GM12878 (cell line): ENCODE data around the gene BPTF. TPM values are rescaled to one million over a fixed set of nuclear protein-coding genes. Genes with fewer than 3 reads are reported as not detected.

ENCODE experiments used
- ATF2 ChIP-seq: IDR thresholded peaks from 2 replicates; pipeline ENCODE4 v1.6.1; 2012; ENCODE audit warnings: low read length, inconsistent platforms
- BCL3 ChIP-seq: IDR thresholded peaks from 2 replicates; pipeline ENCODE4 v1.6.1; 2011; ENCODE audit warnings: borderline replicate concordance, low read depth, mild to moderate bottlenecking, moderate library complexity, low read length; ENCODE audit not compliant: insufficient read depth, poor library complexity, severe bottlenecking
- BCLAF1 ChIP-seq: fragments of 450-650 bp; IDR thresholded peaks from 2 replicates; pipeline ENCODE4 v1.6.1; 2017; ENCODE audit warnings: antibody characterized with exemption, mild to moderate bottlenecking, moderate library complexity
- BRCA1 ChIP-seq: IDR thresholded peaks from 2 replicates; pipeline ENCODE4 v1.6.1; 2011; ENCODE audit warnings: low read depth, low read length, improper control_type of control experiment
- GATAD2B ChIP-seq: fragments of 450-650 bp; conservative IDR thresholded peaks from 2 replicates; pipeline ENCODE4 v1.6.1; 2017; ENCODE audit warnings: low read depth, mild to moderate bottlenecking, moderate library complexity
- HSF1 ChIP-seq: fragments of 150-350 bp; IDR thresholded peaks from 2 replicates; pipeline ENCODE4 v1.6.1; 2014; ENCODE audit warnings: mild to moderate bottlenecking, low read depth, low read length
- MXI1 ChIP-seq: fragments of 150-350 bp; IDR thresholded peaks from 2 replicates; pipeline ENCODE4 v1.6.1; 2011; ENCODE audit warnings: low read depth, mild to moderate bottlenecking, inconsistent platforms, low read length, improper control_type of control experiment
- NR2C1 ChIP-seq: fragments of 450-650 bp; IDR thresholded peaks from 2 replicates; pipeline ENCODE4 v1.6.1; 2017; ENCODE audit warnings: antibody characterized with exemption, mild to moderate bottlenecking, moderate library complexity
- RELA ChIP-seq: fragments of 450-650 bp; IDR thresholded peaks from 2 replicates; pipeline ENCODE4 v1.8.0; 2014; ENCODE audit warnings: borderline replicate concordance; ENCODE audit not compliant: partially characterized antibody
- RELB ChIP-seq: fragments of 450-650 bp; IDR thresholded peaks from 2 replicates; pipeline ENCODE4 v1.6.1; 2017; ENCODE audit warnings: low read depth, mild to moderate bottlenecking, moderate library complexity
- SIN3A ChIP-seq: IDR thresholded peaks from 2 replicates; pipeline ENCODE4 v1.6.1; 2012; ENCODE audit warnings: low read depth, low read length, improper control_type of control experiment
- SRF ChIP-seq, 2 experiments: IDR thresholded peaks; 2 replicates each; pipeline ENCODE4 v1.6.1; 2011; ENCODE audit warnings: low read depth in 2 of 2, low read length in 2 of 2, mild to moderate bottlenecking in 1 of 2, moderate library complexity in 1 of 2
- TARDBP ChIP-seq: IDR thresholded peaks from 2 replicates; pipeline ENCODE4 v1.6.1; 2016; ENCODE audit warnings: borderline replicate concordance
- TCF3 ChIP-seq: IDR thresholded peaks from 2 replicates; pipeline ENCODE4 v1.6.1; 2012; ENCODE audit warnings: low read depth, mild to moderate bottlenecking, low read length, borderline replicate concordance; ENCODE audit not compliant: insufficient read depth
- ZNF217 ChIP-seq: fragments of 450-650 bp; IDR thresholded peaks from 2 replicates; pipeline ENCODE4 v1.6.1; 2017; ENCODE audit warnings: antibody characterized with exemption, mild to moderate bottlenecking
- ZNF622 ChIP-seq: fragments of 450-650 bp; IDR thresholded peaks from 2 replicates; pipeline ENCODE4 v1.6.1; 2017; ENCODE audit warnings: mild to moderate bottlenecking, inconsistent platforms
- polyA plus RNA-seq, 11 experiments: library from polyadenylated mRNA; depleted of rRNA in 4 of 11; unstranded in 6 of 11; stranded (reverse) in 5 of 11; fragments of >200 nt; fragmentation: Nextera tagmentation in 4 of 11; fragmentation: Illumina TruSeq in 1 of 11; extraction: Ambion mirVana in 4 of 11; extraction: Trizol in 1 of 11; gene quantifications; 1 replicate in 1 of 11; 2 replicates in 10 of 11; pipeline versions ENCODE4 v1.2.1 to v1.2.3, GENCODE V29; 2011 to 2016; ENCODE audit warnings: inconsistent platforms in 2 of 11, missing spikeins in 2 of 11, low read depth in 1 of 11
- total RNA-seq, 4 experiments: library from RNA; depleted of rRNA in 3 of 4; stranded (reverse); fragments of >200 nt in 3 of 4; fragmentation: Illumina TruSeq in 1 of 4; extraction: Trizol in 1 of 4; gene quantifications; 2 replicates each; pipeline versions ENCODE4 v1.2.1 to v1.2.3, GENCODE V29; 2013 to 2021

Gene BPTF
- total and polyA plus RNA-seq, 10 of the 15 experiments (the other 5 are each of a cell fraction or from before 2014, with no cell fraction given), result 19.4 to 78.3 (median 44.8) TPM

GRCh38 chr17:67824735-67825626 lies at the start of gene BPTF (continued):
- TF ChIP-seq SRF (IDR thresholded peaks at IDR 0.05; ENCODE audit: low read depth in 2 of 2, low read length in 2 of 2) (no peak), TCF3 (0 out of 2 replicates have a peak, but pooled peaks have one; percentile 38), GATAD2B (peak; percentile 88), RELB (0 out of 2 replicates have a peak, but pooled peaks have one; percentile 29), RELA (peak; percentile 93), TARDBP (no peak), MXI1 (peak; percentile 72), BCL3 (no peak), ZNF622 (no peak), BRCA1 (no peak), ZNF217 (peak; percentile 70), SIN3A (peak; percentile 16; the same call in 1 of the 2 replicates), BCLAF1 (peak; percentile 66; the same call in 1 of the 2 replicates), HSF1 (no peak), ATF2 (no peak), NR2C1 (peak; percentile 9; the same call in 1 of the 2 replicates)
